Loucy (cell line): ENCODE measurements around the gene BAIAP3.

ENCODE experiments used
- CTCF ChIP-seq: fragments of 200-600 bp; sonication (generic); conservative IDR thresholded peaks from 2 replicates; pipeline ENCODE4 v1.5.1; 2014; ENCODE audit warnings: mild to moderate bottlenecking, antibody characterized with exemption, low read length
- EZH2phosphoT487 ChIP-seq: fragments of 200-600 bp; IDR thresholded peaks from 2 replicates; pipeline ENCODE4 v1.6.1; 2018; ENCODE audit warnings: antibody characterized with exemption, mild to moderate bottlenecking, moderate library complexity, borderline replicate concordance

- TF ChIP-seq CTCF (no peak), EZH2phosphoT487 (no peak)
Measured at GRCh38 chr16:1389762-1390161, 56.3 kb downstream of the BAIAP3 start.
